Prostate gland (tissue), 2 donors: ENCODE data around the gene NEDD8. TPM values are rescaled to one million over a fixed set of nuclear protein-coding genes. Genes with fewer than 3 reads are reported as not detected.

Experiments
- DNase-seq: peaks from one replicate; pipeline ENCODE4 v3.0.0-alpha.2; 2019; ENCODE audit warnings: low spot score
- H3K27ac ChIP-seq, 2 donors: fragments of 200-600 bp; sonication (generic); 2 replicates each; pipeline ENCODE4 v1.5.1; 2017 to 2019
- H3K27me3 ChIP-seq: fragments of 200-600 bp; sonication (generic); replicated peaks from 2 replicates; pipeline ENCODE4 v1.5.1; 2019; ENCODE audit not compliant: insufficient read depth
- H3K36me3 ChIP-seq, 2 donors: fragments of 200-600 bp; sonication (generic); 1 replicate in 1 of 2; 2 replicates in 1 of 2; pipeline versions ENCODE4 v1.5.1 to v1.8.1; 2017 to 2019
- H3K4me1 ChIP-seq: fragments of 200-600 bp; sonication (generic); replicated peaks from 2 replicates; pipeline ENCODE4 v1.5.1; 2019
- H3K4me3 ChIP-seq, 2 donors: fragments of 200-600 bp; sonication (generic); 2 replicates each; pipeline ENCODE4 v1.5.1; 2017 to 2019
- H3K9me3 ChIP-seq: fragments of 200-600 bp; sonication (generic); 2 replicates; pipeline ENCODE4 v1.5.1; 2017
- POLR2A ChIP-seq: fragments of 450-650 bp; IDR thresholded peaks from one replicate; pipeline ENCODE4 v1.6.1; 2016; ENCODE audit warnings: antibody characterized with exemption, mild to moderate bottlenecking
- POLR2AphosphoS5 ChIP-seq: sonication (generic); formaldehyde crosslinking; IDR thresholded peaks from one replicate; pipeline ENCODE4 v1.6.1; 2017; ENCODE audit warnings: antibody characterized with exemption
- WGBS: methylation state at CpG from one replicate; pipeline ENCODE4 v1.1.5; 2018; 5-methylcytosine and 5-hydroxymethylcytosine counted together
- intact Hi-C: fragments of 100-400 bp; cut with DNase I; formaldehyde crosslinking; loops from one replicate; pipeline ENCODE4 v1.14.2; 2022
- total RNA-seq, 2 donors: library from RNA; depleted of rRNA; stranded (reverse); fragments of >200 nt; gene quantifications; one replicate each; pipeline ENCODE4 v1.1.0, GENCODE V29; 2016
- TF ChIP-seq, protein P1 (sequence below), 4 experiments: fragments of 200-600 bp in 2 of 4; fragments of 450-650 bp in 2 of 4; sonication (generic) in 2 of 4; IDR thresholded peaks; 1 replicate in 3 of 4; 2 replicates in 1 of 4; pipeline ENCODE4 v1.5.1; 2016 to 2019; ENCODE audit warnings: antibody characterized with exemption in 4 of 4, mild to moderate bottlenecking in 2 of 4, moderate library complexity in 2 of 4

The NEDD8 gene
- total RNA-seq, 2 donors from 2014 or later = 114 to 185 TPM

DNA sequence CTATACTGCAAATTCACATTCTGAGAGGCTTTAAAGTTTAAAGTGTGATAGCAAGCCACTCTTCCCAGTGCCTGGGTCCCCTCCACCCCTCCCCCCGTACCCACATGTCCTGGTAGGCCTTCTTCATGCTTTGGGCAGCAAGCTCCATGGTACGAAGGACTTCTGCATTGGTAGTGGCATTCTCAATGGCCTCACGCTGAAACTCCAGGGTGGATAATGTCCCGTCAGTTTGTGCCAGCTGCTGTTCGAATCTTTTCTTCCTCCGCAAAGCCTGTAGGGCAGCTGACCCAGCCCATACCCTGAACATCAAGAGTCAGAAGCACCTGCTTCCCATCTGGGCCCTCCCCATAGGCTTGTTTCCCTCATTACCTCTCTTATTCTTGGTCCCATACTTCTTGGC is 20.9 kb downstream of the NEDD8 start:
- Histone ChIP-seq H3K4me1 (no peaks in the 10 kb centered on the region), H3K36me3 (no peaks in the 10 kb centered on the region), H3K4me3 (no peak overlapping the region), H3K9me3 (no peaks in the 10 kb centered on the region), H3K27ac (no peak overlapping the region), H3K27me3 (no peaks in the 10 kb centered on the region)
- intact Hi-C loops = no loop called here
- DNase-seq = no peak
- WGBS = 97% methylated on average over 6 of the region's 6 CpGs
- TF ChIP-seq POLR2AphosphoS5 (no peak), POLR2A (no peak)
- TF ChIP-seq, protein P1, sequence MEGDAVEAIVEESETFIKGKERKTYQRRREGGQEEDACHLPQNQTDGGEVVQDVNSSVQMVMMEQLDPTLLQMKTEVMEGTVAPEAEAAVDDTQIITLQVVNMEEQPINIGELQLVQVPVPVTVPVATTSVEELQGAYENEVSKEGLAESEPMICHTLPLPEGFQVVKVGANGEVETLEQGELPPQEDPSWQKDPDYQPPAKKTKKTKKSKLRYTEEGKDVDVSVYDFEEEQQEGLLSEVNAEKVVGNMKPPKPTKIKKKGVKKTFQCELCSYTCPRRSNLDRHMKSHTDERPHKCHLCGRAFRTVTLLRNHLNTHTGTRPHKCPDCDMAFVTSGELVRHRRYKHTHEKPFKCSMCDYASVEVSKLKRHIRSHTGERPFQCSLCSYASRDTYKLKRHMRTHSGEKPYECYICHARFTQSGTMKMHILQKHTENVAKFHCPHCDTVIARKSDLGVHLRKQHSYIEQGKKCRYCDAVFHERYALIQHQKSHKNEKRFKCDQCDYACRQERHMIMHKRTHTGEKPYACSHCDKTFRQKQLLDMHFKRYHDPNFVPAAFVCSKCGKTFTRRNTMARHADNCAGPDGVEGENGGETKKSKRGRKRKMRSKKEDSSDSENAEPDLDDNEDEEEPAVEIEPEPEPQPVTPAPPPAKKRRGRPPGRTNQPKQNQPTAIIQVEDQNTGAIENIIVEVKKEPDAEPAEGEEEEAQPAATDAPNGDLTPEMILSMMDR (IDR thresholded peaks at IDR 0.05) = no peak

DNA sequence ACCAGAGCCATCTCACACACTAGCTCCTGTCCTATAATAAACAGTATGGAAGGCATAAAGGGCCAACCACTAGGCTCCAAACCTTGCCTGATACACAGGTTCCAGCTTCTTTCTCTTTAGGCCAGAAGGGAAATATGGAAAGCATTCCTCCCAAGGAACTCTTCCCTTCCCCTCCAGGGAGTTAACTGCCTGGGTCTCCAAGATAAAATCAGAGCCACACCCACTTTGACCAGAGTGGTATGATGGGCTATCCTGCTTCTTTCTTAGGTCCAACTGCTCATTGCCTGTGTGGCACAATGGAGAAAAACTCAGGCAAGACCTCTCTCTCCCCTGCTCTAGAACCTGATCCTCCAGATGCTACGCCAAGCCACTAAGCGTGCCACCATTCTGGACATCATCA is 24.5 kb downstream of the NEDD8 start:
- Histone ChIP-seq H3K36me3 (no peaks in the 10 kb centered on the region), H3K27ac (no peak overlapping the region), H3K9me3 (no peaks in the 10 kb centered on the region), H3K4me1 (no peaks in the 10 kb centered on the region), H3K27me3 (no peaks in the 10 kb centered on the region), H3K4me3 (no peak overlapping the region)
- no peak for DNase-seq
- TF ChIP-seq, protein P1 (IDR thresholded peaks at IDR 0.05) = no peak
- TF ChIP-seq POLR2AphosphoS5 (no peak), POLR2A (no peak)
- WGBS = 98% methylated on average over 2 of the region's 2 CpGs
- intact Hi-C loops = no loop called here

DNA sequence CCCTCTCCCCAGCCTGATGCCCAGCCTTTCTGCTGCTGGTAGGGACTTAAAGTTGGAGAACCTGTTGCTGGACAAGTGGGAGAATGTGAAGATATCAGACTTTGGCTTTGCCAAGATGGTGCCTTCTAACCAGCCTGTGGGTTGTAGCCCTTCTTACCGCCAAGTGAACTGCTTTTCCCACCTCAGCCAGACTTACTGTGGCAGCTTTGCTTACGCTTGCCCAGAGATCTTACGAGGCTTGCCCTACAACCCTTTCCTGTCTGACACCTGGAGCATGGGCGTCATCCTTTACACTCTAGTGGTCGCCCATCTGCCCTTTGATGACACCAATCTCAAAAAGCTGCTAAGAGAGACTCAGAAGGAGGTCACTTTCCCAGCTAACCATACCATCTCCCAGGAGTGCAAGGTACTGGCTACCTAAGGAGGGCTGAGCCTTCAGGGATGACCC is 25.0 kb downstream of the NEDD8 start:
- 97% methylated on average over 5 of the region's 5 CpGs for WGBS
- DNase-seq = no peak
- intact Hi-C loops = no loop called here
- H3K4me1 ChIP-seq = no peaks in the 10 kb centered on the region
- no peak for TF ChIP-seq POLR2AphosphoS5
- TF ChIP-seq, protein P1 (IDR thresholded peaks at IDR 0.05) = no peak
- no peak for TF ChIP-seq POLR2A
- no peak overlapping the region for H3K27ac ChIP-seq
- H3K9me3 ChIP-seq = no peaks in the 10 kb centered on the region
- no peak overlapping the region for H3K4me3 ChIP-seq
- H3K27me3 ChIP-seq = no peaks in the 10 kb centered on the region
- no peaks in the 10 kb centered on the region for H3K36me3 ChIP-seq

DNA sequence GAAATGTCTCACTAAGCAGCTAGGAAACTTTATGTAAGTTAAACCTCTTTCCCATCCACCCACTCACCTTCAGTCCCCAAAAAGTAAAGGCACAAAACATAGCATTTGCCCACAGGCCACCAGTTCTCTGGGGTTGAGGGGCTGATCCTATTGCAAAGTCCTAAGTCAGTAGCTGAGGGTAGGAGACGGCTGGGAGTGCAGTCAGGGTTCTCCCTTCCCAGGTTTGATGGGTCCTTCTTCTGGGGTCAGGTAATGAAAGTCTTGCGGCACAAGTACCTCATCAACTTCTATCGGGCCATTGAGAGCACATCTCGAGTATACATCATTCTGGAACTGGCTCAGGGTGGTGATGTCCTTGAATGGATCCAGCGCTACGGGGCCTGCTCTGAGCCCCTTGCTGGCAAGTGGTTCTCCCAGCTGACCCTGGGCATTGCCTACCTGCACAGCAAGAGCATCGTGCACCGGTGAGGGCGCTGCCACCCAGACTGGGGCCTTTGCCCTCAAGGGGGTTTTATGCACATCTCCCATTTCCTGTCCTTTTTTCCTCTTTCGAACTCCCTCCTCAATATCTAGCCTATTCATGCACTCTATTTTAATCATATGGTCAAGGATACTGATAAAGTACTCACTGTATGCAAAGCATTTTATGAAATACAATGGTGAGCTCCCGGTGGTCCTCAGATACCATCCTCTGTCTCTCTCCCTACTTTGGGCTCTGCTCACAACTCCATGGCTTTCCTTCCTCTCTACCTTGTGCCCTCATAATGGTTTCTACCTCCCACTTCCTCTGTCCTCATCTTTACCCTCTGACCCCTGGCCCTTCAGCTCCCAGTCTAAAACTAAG is 25.7 kb downstream of the NEDD8 start:
- Histone ChIP-seq H3K4me3 (no peak overlapping the region), H3K4me1 (no peaks in the 10 kb centered on the region), H3K36me3 (no peaks in the 10 kb centered on the region)

More for the DNA sequence above, 25.7 kb downstream of the NEDD8 start:
- no peaks in the 10 kb centered on the region for H3K9me3 ChIP-seq
- intact Hi-C loops = no loop called here
- TF ChIP-seq POLR2AphosphoS5 = no peak
- TF ChIP-seq, protein P1 (IDR thresholded peaks at IDR 0.05) = no peak
- TF ChIP-seq POLR2A = no peak
- WGBS = 98% methylated on average over 11 of the region's 11 CpGs
- no peak overlapping the region for H3K27ac ChIP-seq
- no peaks in the 10 kb centered on the region for H3K27me3 ChIP-seq
- DNase-seq = no peak
